ENCODE results near the gene PTPRK.

DNA sequence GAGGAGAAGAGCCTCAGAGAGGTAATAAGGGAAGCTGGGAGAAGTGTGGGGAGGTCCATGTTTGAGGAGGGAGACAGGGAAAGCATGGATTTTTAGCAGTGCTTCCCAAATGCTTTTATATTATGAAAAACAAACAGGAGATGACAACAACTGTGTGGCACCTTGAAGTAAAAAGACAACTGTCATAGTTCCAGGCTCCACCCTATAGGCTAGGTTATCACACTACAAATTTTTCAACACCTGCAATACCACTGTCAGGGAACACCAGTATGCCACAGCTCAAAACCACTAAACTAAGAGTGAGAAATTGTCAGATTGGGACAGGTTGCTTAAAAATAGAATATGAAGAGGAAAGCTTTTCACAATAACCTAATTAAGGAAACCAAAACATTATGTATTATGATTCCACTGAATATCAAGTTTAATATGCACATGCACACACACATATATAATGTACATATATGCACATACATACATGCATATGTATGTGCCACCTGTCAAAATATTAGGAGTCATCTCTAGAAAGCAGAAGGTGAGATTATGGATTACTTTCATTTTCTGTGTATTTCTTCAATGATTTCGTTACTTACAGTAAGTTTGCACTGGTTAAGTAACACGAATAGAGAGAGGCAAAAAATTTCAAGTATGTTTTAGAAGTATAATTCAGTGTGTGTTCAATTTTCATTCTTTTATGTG, 261.2 kb downstream of the PTPRK start:
- TF ChIP-seq POLR2AphosphoS5 (IDR thresholded peaks at IDR 0.05): no peak
- TF ChIP-seq POLR2A (IDR thresholded peaks at IDR 0.05): no peak
- TF ChIP-seq, protein P1, sequence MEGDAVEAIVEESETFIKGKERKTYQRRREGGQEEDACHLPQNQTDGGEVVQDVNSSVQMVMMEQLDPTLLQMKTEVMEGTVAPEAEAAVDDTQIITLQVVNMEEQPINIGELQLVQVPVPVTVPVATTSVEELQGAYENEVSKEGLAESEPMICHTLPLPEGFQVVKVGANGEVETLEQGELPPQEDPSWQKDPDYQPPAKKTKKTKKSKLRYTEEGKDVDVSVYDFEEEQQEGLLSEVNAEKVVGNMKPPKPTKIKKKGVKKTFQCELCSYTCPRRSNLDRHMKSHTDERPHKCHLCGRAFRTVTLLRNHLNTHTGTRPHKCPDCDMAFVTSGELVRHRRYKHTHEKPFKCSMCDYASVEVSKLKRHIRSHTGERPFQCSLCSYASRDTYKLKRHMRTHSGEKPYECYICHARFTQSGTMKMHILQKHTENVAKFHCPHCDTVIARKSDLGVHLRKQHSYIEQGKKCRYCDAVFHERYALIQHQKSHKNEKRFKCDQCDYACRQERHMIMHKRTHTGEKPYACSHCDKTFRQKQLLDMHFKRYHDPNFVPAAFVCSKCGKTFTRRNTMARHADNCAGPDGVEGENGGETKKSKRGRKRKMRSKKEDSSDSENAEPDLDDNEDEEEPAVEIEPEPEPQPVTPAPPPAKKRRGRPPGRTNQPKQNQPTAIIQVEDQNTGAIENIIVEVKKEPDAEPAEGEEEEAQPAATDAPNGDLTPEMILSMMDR (IDR thresholded peaks at IDR 0.05): no peak
- TF ChIP-seq EP300 (IDR thresholded peaks at IDR 0.05): no peak

Data from sigmoid colon (tissue), 4 donors.